T-cell (primary cell): Measurements from ENCODE around the gene CNST. TPM values are rescaled to one million over a fixed set of nuclear protein-coding genes. Genes with fewer than 3 reads are reported as not detected.
A peak's percentile ranks its signal among the peaks of the same experiment; 100 is the strongest.

ENCODE experiments used
- ATAC-seq, 4 experiments: fragments of 200-7000 bp in 3 of 4; fragments of 150-1000 bp in 1 of 4; cut with Tn5 transposase; replicated peaks in 1 of 4; 1 replicate in 3 of 4; 2 replicates in 1 of 4; pipeline ENCODE4 v1.10.0; 2021; ENCODE audit warnings: moderate library complexity in 3 of 4, mild to moderate bottlenecking in 2 of 4, moderate number of reproducible peaks in 1 of 4
- CTCF ChIA-PET, 2 donors: fragments of 300-600 bp; sonication (Branson Sonifier 250); formaldehyde crosslinking; loops; one replicate each; lab custom pipeline; 2022; ENCODE audit warnings: antibody characterized with exemption in 2 of 2; lab: Charles Lee
- POLR2A ChIA-PET, 2 donors: fragments of 300-600 bp; sonication (Branson Sonifier 250); formaldehyde crosslinking; loops; one replicate each; lab custom pipeline; 2022; ENCODE audit warnings: antibody characterized with exemption in 2 of 2; lab: Charles Lee
- DNase-seq, 35 experiments: peaks; one replicate each; pipeline versions ENCODE4 v3.0.0 to v3.0.0-alpha.2; 2013 to 2023
- H3K27ac ChIP-seq: one replicate; pipeline ENCODE4 v1.5.1; 2013; ENCODE audit warnings: low read length
- H3K27me3 ChIP-seq, 2 experiments: replicated peaks in 1 of 2; 1 replicate in 1 of 2; 2 replicates in 1 of 2; pipeline versions ENCODE4 v1.6.1 to v1.7.0; 2013; ENCODE audit warnings: low read length in 1 of 2, mixed read lengths in 1 of 2; ENCODE audit not compliant: control insufficient read depth in 2 of 2, insufficient read depth in 2 of 2; ENCODE audit errors: extremely low read depth in 1 of 2
- H3K36me3 ChIP-seq, 2 donors: 1 replicate in 1 of 2; 2 replicates in 1 of 2; pipeline versions ENCODE4 v1.6.1 to v1.7.0; 2013; ENCODE audit warnings: low read length in 1 of 2; ENCODE audit not compliant: control insufficient read depth in 2 of 2, insufficient read depth in 1 of 2; ENCODE audit errors: extremely low read depth in 1 of 2
- H3K4me1 ChIP-seq, 2 experiments: 1 replicate in 1 of 2; 2 replicates in 1 of 2; pipeline versions ENCODE4 v1.6.1 to v1.7.0; 2013; ENCODE audit warnings: low read length in 2 of 2, mixed read lengths in 1 of 2; ENCODE audit not compliant: insufficient read depth in 2 of 2, control insufficient read depth in 1 of 2; ENCODE audit errors: extremely low read depth in 1 of 2
- H3K4me3 ChIP-seq, 2 donors: 1 replicate in 1 of 2; 2 replicates in 1 of 2; pipeline versions ENCODE4 v1.5.1 to v1.7.0; 2013; ENCODE audit warnings: mild to moderate bottlenecking in 2 of 2, low read length in 1 of 2, moderate library complexity in 1 of 2; ENCODE audit not compliant: control insufficient read depth in 1 of 2; ENCODE audit errors: extremely low read depth in 1 of 2
- H3K9me3 ChIP-seq: 2 replicates; pipeline ENCODE4 v1.7.0; 2013
- H3K27ac Mint-ChIP-seq, 2 donors: one replicate each; pipeline ENCODE4 v1.8.0; 2020 to 2021; ENCODE audit warnings: mild to moderate bottlenecking in 2 of 2, mixed read lengths in 2 of 2
- H3K27me3 Mint-ChIP-seq, 2 donors: one replicate each; pipeline ENCODE4 v1.8.0; 2021 to 2022; ENCODE audit warnings: mixed read lengths in 2 of 2
- H3K36me3 Mint-ChIP-seq: one replicate; pipeline ENCODE4 v1.8.0; 2021; ENCODE audit warnings: mixed read lengths
- H3K4me1 Mint-ChIP-seq, 3 donors: one replicate each; pipeline ENCODE4 v1.8.0; 2020 to 2022; ENCODE audit warnings: mixed read lengths in 3 of 3, mild to moderate bottlenecking in 1 of 3
- H3K4me3 Mint-ChIP-seq, 3 donors: one replicate each; pipeline ENCODE4 v1.8.0; 2020 to 2022; ENCODE audit warnings: mild to moderate bottlenecking in 3 of 3, mixed read lengths in 3 of 3, moderate library complexity in 3 of 3
- H3K9me3 Mint-ChIP-seq, 3 donors: one replicate each; pipeline ENCODE4 v1.8.0; 2020 to 2022; ENCODE audit warnings: mixed read lengths in 3 of 3
- whole genome bisulfite sequencing: methylation state at CpG from one replicate; pipeline ENCODE4 v1.1.5; 2013; ENCODE audit warnings: missing lambda C conversion rate; ENCODE audit not compliant: insufficient coverage; 5-methylcytosine and 5-hydroxymethylcytosine counted together
- total RNA-seq, 35 experiments: library from RNA in 6 of 35; stranded (reverse) in 6 of 35; fragments of 120-200 nt in 1 of 35; gene quantifications; one replicate each; pipeline versions ENCODE4 v1.2.1 to v1.2.4 and lab custom pipeline; 2013 to 2026

Gene CNST
- total RNA-seq, 5 donors from 2014 or later (not counting 1 experiment from before 2014, with no cell fraction given), result 69.0 to 87.3 (median 74.4) TPM

DNA sequence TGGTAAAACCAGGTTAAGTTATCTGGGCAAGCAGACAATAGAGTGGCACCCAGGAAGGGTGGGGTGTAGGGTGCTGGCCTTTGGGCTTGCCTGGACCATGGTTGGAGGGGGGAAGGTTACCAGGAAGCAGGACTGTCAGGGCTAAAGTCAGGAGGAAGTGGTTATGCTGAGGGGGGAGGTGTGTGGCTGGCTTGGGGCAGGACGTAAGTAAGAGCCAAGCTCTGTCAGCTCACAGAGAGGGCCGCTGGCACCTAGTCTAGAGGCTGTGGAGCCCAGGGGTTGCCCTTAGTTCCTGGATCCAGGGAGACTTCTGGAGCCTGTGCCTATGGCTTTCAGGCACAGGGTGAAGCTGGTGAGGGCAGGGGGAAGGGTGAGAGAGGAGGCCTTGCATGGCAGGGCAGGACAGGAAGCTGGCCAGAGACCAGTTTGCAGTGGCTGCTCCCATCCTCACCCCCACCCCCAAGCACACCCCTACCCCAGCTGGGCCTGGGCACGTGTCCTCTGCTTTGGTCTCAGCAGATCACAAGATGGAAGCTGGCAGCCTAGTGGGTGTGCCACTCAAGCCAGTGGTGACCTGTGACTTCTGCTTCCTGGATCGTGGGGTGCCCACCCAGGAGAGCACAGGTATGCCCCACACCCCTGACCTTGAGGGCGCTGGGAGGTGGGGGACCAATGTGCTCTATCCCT is 38.7 kb upstream of the CNST start:
- Histone ChIP-seq H3K27me3 (no peaks in the 10 kb centered on the region), H3K9me3 (peaks cover 2% of the 10 kb centered on the region), H3K4me3 (no peak overlapping the region), H3K4me1 (peaks cover 0 to 11% of the 10 kb centered on the region in 2 experiments), H3K36me3 (no peaks in the 10 kb centered on the region), H3K27ac (no peak overlapping the region)
- Mint-ChIP-seq H3K27me3 (no peaks in the 10 kb centered on the region), H3K27ac (peak overlapping the region; percentile 51 to 84), H3K4me3 (no peak overlapping the region), H3K9me3 (peaks cover 7 to 17% (median 10%) of the 10 kb centered on the region in 3 donors), H3K4me1 (peaks cover 5 to 13% (median 8%) of the 10 kb centered on the region in 3 donors), H3K36me3 (no peaks in the 10 kb centered on the region)
- ChIA-PET POLR2A (interaction anchor here in 1 of 2 donors (0.6 kb wide), 1 partner anchor 194 kb away, joined by 6 read pairs; no protein-coding TSS in a partner anchor), CTCF (no interaction called here)
- ATAC-seq (peak in 1 of 4 experiments; percentile 23), DNase-seq (no peak)
- WGBS, result 33% methylated on average over 4 of the region's 5 CpGs

DNA sequence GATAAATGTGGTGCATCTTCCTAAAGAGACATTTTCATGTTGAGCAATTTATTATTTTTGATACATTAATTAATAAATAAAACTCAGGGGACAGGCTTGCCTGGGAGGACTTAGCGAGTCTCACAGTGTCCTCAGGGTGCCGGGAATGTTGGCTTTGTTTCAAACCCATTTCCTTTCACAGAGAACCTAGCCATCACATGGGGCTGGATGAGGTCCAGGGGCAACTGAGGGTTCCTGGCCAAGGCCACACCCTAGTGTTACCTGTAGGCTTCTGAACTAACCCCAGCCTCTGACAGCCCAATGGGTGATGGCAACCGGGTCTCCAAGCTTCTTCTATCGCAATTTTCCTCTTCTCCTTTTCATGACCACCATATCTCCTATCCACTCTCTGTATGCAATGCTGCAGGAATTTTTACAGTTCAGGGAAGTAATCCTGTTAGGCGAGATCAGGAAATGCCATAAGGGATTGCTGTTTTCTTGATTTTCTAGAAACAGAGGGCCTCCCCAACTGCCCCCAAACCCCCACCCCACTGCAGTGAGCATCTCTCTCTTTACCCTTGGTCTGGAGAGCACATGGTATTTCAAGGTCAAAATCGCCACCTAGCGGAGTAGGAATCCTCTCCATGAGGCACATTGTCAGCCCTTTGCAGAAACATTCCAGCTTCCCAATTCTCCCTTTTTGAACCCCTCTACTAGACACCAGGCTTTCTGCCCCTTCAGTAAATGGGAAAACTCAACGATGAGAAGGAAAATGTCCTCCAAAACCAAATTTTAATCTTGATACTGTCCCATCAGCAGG is 37.1 kb upstream of the CNST start:
- Histone ChIP-seq H3K9me3 (peaks cover 2% of the 10 kb centered on the region), H3K4me3 (no peak overlapping the region), H3K27me3 (no peaks in the 10 kb centered on the region), H3K27ac (no peak overlapping the region), H3K36me3 (no peaks in the 10 kb centered on the region), H3K4me1 (peaks cover 0 to 11% of the 10 kb centered on the region in 2 experiments)
- Mint-ChIP-seq H3K4me3 (no peak overlapping the region), H3K4me1 (peaks cover 5 to 13% (median 8%) of the 10 kb centered on the region in 3 donors), H3K9me3 (peaks cover 7 to 17% (median 10%) of the 10 kb centered on the region in 3 donors), H3K27me3 (no peaks in the 10 kb centered on the region), H3K27ac (no peak overlapping the region), H3K36me3 (no peaks in the 10 kb centered on the region)
- DNase-seq (no peak), ATAC-seq (no peak)
- CTCF ChIA-PET, result interaction anchor here in 1 of 2 donors (0.7 kb wide), 1 partner anchor 1110 kb away, joined by 3 read pairs; no protein-coding TSS in a partner anchor
- POLR2A ChIA-PET, result interaction anchor here in 1 of 2 donors (0.6 kb wide), 1 partner anchor 45 kb away, joined by 3 read pairs; no protein-coding TSS in a partner anchor
- WGBS, result 79% methylated on average over 6 of the region's 8 CpGs

DNA sequence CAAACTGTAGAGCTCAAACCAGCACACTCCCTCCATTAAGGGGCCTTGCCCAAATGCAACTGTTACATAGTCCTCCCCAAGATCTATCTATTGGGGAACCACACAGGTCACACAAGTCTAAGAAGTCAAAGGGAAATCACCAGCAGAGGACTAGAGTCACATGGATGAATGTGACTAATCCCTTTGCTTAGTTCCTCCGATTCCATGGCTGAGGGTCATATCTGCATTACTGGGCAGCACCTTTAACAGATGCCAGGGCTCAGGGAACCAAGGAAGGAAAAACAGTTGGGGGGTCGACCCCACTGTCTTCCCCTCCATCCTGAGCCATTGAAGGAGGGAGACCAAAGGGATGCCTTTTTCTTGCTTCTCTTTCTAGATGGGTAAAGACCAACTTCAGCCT is 35.8 kb upstream of the CNST start:
- H3K4me3 ChIP-seq, result no peak overlapping the region
- H3K27me3 ChIP-seq, result no peaks in the 10 kb centered on the region
- H3K9me3 ChIP-seq, result peaks cover 2% of the 10 kb centered on the region
- peaks cover 5 to 13% (median 8%) of the 10 kb centered on the region in 3 donors for H3K4me1 Mint-ChIP-seq
- no peaks in the 10 kb centered on the region for H3K36me3 Mint-ChIP-seq
- no peaks in the 10 kb centered on the region for H3K36me3 ChIP-seq
- H3K4me1 ChIP-seq, result peaks cover 0 to 11% of the 10 kb centered on the region in 2 experiments
- POLR2A ChIA-PET, result no interaction called here
- ATAC-seq, result no peak
- 100% methylated on average over 1 of the region's 2 CpGs for WGBS
- DNase-seq, result no peak
- no peak overlapping the region for H3K27ac Mint-ChIP-seq
- no peaks in the 10 kb centered on the region for H3K27me3 Mint-ChIP-seq
- H3K27ac ChIP-seq, result no peak overlapping the region
- H3K9me3 Mint-ChIP-seq, result peaks cover 7 to 17% (median 10%) of the 10 kb centered on the region in 3 donors
- CTCF ChIA-PET, result no interaction called here
- H3K4me3 Mint-ChIP-seq, result no peak overlapping the region

DNA sequence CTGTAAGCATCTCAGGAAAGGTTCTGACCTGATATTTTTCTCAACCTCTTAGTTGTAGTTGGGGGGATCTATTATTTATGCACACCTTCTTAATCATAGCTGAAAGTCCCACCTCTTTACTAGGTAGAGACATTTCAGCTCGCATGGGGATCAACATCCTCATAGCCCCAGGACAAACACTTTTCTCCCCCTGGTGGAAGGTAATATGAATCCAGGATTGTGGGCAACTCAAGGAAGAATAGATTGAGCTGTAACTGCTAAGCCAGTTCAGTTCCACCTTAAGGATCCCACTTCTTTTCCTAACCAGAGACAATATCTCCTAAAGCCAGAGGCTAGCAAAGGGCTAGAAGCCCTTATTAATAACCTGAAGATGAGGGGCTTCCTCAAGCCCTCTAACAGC is 33.7 kb upstream of the CNST start:
- H3K4me1 Mint-ChIP-seq, result peaks cover under 1 to 7% (median 3%) of the 10 kb centered on the region in 3 donors
- DNase-seq (no peak), ATAC-seq (no peak)
- no peaks in the 10 kb centered on the region for H3K36me3 ChIP-seq
- H3K27me3 Mint-ChIP-seq, result no peaks in the 10 kb centered on the region
- peaks cover 0 to 6% of the 10 kb centered on the region in 2 experiments for H3K4me1 ChIP-seq
- no peak overlapping the region for H3K27ac Mint-ChIP-seq
- CTCF ChIA-PET, result interaction anchor here (0.5 to 1.9 kb wide), 2 partner anchors 11 to 34 kb away, joined by 3 to 5 read pairs; no protein-coding TSS in a partner anchor
- peaks cover 7 to 13% (median 10%) of the 10 kb centered on the region in 3 donors for H3K9me3 Mint-ChIP-seq
- peaks cover 2% of the 10 kb centered on the region for H3K9me3 ChIP-seq
- H3K27me3 ChIP-seq, result no peaks in the 10 kb centered on the region
- POLR2A ChIA-PET, result no interaction called here
- H3K27ac ChIP-seq, result no peak overlapping the region
- H3K36me3 Mint-ChIP-seq, result no peaks in the 10 kb centered on the region
- H3K4me3 Mint-ChIP-seq, result no peak overlapping the region
- no CpG with 5 or more reads among the region's 1 CpG for WGBS
- no peak overlapping the region for H3K4me3 ChIP-seq

DNA sequence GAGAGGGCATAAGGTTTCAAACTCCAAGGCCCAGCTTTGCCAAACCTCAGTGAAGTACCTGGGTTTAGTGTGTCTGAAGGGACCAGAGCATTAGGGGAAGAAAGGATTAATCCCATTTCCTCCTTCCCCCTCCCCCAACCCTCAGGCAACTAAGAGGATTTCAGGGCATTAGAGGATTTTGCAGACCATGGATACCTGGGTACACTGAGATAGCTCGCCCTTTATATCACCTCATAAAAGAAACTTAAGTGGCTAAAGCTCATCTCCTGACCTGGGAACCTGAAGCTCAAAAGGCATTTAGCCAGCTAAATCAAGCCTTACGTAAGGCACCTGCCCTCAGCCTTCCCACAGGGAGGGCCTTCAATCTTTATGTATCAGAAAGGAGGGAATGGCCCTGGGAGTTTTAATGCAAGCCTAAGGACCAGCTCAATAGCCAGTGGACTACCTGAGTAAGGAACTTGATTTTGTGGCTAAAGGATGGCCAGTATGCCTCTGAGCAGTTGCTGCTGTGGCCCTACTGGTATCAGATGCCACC is 32.8 kb upstream of the CNST start:
- H3K4me1 ChIP-seq, result no peaks in the 10 kb centered on the region
- H3K36me3 ChIP-seq, result no peaks in the 10 kb centered on the region
- H3K4me3 ChIP-seq, result no peak overlapping the region
- no peaks in the 10 kb centered on the region for H3K27me3 Mint-ChIP-seq
- ATAC-seq (no peak), DNase-seq (no peak)
- 100% methylated on average over 1 of the region's 2 CpGs for WGBS
- ChIA-PET CTCF (interaction anchor here (0.8 to 1.9 kb wide), 2 partner anchors 35 to 1804 kb away, joined by 3 to 5 read pairs; no protein-coding TSS in a partner anchor), POLR2A (no interaction called here)
- peaks cover under 1% of the 10 kb centered on the region for H3K36me3 Mint-ChIP-seq
- no peaks in the 10 kb centered on the region for H3K27me3 ChIP-seq
- no peak overlapping the region for H3K27ac ChIP-seq
- no peak overlapping the region for H3K27ac Mint-ChIP-seq
- H3K4me3 Mint-ChIP-seq, result no peak overlapping the region
- H3K9me3 ChIP-seq, result peaks cover 2% of the 10 kb centered on the region
- peaks cover 0 to under 1% (median 0%) of the 10 kb centered on the region in 3 donors for H3K4me1 Mint-ChIP-seq
- H3K9me3 Mint-ChIP-seq, result peaks cover 6 to 13% (median 7%) of the 10 kb centered on the region in 3 donors

DNA sequence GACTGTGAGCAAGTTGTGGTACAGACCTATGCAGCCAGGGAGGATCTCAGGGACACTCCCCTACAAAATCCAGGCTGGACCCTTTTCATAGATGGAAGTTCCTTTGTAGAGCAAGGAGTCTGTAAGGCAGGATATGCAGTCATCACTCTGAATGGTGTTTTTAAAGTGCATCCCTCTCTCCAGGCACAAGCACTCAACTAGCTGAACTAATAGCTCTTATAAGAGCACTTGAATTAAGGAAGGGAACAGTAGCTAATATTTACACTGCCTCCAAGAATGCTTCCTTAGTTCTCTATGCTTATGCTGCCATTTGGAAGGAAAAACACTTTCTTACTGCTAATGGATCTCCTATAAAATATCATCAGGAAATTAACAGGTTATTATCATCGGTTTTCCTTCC is 32.1 kb upstream of the CNST start:
- Mint-ChIP-seq H3K27me3 (no peaks in the 10 kb centered on the region), H3K9me3 (peaks cover 6 to 13% (median 7%) of the 10 kb centered on the region in 3 donors), H3K4me3 (no peak overlapping the region), H3K4me1 (no peaks in the 10 kb centered on the region), H3K27ac (no peak overlapping the region), H3K36me3 (peaks cover 7% of the 10 kb centered on the region)
- CTCF ChIA-PET, result interaction anchor here (0.8 to 1.9 kb wide), 2 partner anchors 36 to 1805 kb away, joined by 3 to 5 read pairs; no protein-coding TSS in a partner anchor
- Histone ChIP-seq H3K36me3 (peaks cover 0 to 3% of the 10 kb centered on the region in 2 donors), H3K9me3 (peaks cover 2% of the 10 kb centered on the region), H3K4me3 (no peak overlapping the region), H3K27ac (no peak overlapping the region), H3K4me1 (no peaks in the 10 kb centered on the region), H3K27me3 (no peaks in the 10 kb centered on the region)
- POLR2A ChIA-PET, result no interaction called here
- DNase-seq (no peak), ATAC-seq (no peak)
- WGBS, result no CpG with 5 or more reads among the region's 1 CpG
